ENCODE measurements around the gene KPNA2.
"Not testable (repeated sequence)": the region's sequence is repeated elsewhere in the genome, so short reads cannot be mapped to it uniquely, and the experiment has no call there.

Gene KPNA2

DNA sequence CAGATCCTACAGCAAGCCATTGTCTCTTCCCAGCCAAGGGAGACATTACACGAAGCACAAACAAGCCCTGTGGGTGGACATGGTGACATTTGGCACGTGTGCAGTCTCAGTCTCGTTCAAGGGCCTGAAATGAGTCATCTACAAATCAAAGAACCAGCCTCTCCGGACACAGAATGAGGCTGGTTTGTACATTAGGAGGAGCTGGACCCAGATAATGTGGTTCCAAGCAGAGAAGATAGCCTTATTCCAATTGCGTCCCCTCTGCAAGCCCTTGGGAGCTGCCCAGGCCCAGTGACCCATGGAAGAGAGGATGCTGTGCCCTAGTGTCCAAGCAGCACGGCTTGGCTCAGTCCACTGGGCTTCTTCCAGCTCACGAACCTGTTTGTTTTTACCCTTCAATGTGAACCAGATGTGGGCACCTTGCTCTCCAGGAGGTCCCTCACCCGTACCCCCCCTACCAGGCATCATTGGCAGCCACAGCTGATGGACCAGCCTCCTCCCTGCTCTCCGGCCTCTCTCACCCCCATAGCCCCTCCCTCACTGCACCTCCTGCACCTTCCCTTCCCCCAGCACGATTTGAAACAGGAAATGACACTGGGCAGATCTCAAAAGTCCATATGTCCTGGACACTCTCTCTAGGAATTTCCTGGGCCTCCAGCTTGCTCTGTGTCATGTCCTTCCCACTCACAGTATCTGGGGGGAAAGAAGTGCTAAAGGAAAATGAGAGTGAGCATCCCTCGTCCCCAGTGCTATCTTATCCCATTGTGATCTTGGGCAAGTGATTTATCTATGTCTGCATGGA, 26.2 kb downstream of the KPNA2 start:
- no peak for DNase-seq

GRCh38 chr17:68065366-68065765, 29.8 kb downstream of the KPNA2 start:
- not testable (repeated sequence) for DNase-seq

DNA sequence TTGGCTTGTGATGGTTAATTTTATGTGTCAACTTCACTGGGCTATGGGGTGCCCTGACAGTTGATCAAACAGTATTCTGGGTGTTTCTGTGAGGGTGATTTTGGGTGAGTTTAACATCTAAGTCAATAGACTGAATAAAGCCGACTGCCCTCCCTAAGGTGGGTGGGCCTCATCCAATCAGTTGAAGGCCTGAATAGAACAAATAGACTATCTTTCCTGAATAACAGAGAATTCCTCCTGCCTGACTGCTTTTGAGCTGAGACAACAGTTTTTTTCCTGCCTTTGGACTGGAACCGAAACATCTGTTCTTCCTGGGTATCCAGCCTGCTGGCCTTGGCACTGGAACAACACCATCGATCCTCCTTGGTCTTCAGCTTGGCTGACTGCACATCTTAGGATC, 33.0 kb downstream of the KPNA2 start:
- not testable (repeated sequence) for DNase-seq

- not testable (repeated sequence) for DNase-seq
Observed at GRCh38 chr17:68070582-68071444, 35.3 kb downstream of the KPNA2 start.

DNA sequence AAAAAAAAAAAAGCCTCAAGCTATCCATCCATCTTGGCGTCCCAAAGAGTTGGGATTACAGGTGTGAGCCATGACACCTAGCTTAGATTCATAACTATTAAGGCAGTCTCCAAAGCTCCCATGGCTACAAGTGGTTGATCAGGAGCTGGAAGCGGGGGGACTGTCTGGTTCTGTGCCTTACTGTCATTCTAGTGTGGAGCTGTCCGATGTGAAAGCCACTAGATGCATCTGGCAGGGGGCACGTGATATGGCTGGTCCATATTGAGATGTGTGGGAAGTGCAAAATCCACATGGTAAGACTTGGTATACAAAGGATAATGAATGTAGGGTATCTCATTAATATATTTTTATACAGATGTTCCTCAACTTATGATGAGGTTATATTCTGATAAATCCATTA, 38.7 kb downstream of the KPNA2 start:
- DNase-seq, result no peak

DNA sequence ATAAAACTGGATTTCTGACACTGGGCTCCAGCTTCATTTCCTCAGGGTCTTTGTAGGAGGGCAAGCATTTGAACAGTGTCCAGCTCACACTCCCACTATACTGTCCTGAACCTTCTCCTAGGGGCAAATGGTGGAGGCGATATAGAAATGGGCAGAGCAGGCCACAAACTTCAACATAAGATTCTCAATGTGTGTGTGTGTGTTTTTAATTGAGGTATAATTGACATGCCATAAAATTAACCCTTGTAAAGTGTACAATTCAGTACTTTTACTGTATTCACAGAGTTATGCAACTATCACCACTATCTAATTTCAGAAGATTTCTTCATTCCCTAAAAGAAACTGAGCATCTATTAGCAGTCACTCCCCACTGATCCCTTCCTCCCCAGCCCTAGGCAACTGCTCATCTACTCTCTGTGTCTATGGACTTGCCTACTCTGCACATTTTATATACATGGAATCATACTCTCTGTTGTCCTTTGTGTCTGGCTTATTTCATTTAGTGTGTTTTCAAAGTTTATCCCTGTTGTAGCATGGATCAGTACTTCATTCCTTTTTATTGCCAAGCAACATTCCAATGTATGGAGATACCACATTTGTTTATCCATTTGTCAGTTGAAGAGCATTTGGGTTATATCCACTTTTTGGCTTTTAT, 40.5 kb downstream of the KPNA2 start:
- not testable (repeated sequence) for DNase-seq

DNA sequence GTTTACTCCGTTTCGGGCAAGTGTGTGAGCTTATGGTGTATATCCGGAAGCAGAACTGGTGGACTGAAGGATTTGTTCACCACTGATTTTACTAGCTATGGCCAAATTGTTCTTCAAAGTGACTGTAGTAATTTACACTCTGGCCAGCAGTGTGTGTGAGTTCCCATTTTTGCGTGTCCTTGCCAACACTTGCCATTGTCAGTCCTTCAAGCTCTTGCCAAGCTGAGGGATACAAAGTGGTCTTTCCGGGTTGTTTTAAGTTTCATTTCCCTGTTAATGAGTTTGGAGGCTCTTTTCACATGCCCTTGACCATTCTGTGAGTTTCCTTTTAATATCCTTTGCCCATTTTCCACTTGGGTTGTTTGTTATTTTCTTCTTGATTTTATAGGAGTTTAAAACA, 42.0 kb downstream of the KPNA2 start:
- not testable (repeated sequence) for DNase-seq

GRCh38 chr17:68080411-68081150, 45.0 kb downstream of the KPNA2 start:
- DNase-seq, result no peak

DNA sequence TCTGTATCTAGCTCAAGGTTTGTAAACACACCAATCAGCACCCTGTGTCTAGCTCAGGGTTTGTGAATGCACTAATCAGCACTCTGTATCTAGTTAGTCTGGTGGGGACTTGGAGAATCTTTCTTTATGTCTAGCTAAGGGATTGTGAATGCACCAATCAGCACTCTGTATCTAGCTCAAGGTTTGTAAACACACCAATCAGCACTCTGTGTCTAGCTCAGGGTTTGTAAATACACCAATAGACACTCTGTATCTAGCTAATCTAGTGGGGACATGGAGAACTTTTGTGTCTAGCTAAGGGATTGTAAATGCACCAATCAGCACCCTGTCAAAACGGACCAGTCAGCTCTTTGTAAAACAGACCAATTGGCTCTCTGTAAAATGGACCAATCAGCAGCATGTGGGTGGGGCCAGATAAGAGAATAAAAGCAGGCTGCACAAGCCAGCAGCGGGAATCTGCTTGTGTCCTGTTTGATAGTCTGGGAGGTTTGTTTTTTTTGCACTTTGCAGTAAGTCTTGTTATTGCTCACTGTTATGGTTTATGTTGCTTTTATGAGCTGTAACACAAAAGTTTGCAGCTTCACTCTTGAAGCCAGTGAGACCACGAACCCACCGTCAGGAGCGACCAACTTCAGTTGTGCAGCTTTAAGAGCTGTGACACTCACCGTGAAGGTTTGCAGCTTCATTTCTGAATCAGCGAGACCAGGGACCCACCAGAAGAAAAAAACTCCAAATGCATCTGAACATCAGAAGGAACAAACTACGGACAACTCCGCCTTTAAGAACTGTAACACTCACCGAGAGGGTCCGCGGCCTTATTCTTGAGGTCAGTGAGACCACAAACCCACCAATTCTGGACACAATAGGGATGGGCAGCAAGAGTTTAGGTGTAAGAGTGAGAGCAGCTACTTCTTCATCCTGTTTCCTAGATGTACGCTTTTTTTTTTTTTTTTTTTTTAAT, 46.0 kb downstream of the KPNA2 start:
- DNase-seq, result not testable (repeated sequence)

- DNase-seq, result no peak
Observed at GRCh38 chr17:68085771-68086381, 50.3 kb downstream of the KPNA2 start.

- not testable (repeated sequence) for DNase-seq
Observed at GRCh38 chr17:68086666-68087065, 51.1 kb downstream of the KPNA2 start.

DNA sequence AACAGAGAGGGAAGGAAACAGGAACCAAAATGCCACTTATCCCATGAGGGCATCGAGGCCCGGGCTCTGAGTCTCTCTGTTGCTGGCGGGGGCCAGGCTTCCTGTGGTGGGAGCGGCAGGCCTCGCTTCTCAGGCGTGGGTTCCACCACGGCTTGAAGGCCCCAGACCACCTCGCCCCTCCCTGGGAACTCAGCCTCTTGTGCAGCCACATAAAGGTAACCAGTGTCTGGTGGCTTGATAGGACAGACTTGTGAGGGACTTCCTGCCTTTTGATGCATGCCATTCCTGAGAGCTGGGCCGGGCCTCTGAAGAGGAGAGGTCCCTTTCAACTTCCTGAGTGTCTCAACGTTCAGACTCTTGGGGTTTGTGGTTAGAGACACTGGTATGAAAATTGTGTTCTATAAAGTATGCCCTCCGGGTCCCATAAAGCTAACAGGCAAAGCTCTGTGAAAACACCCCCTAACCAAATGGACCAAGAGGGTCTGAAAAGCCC, 51.6 kb downstream of the KPNA2 start:
- peak; percentile 23 for DNase-seq

- no peak for DNase-seq
Observed at GRCh38 chr17:68087851-68088250, 52.3 kb downstream of the KPNA2 start.

- DNase-seq, result no peak
Observed at GRCh38 chr17:68089881-68090280, 54.3 kb downstream of the KPNA2 start.

DNA sequence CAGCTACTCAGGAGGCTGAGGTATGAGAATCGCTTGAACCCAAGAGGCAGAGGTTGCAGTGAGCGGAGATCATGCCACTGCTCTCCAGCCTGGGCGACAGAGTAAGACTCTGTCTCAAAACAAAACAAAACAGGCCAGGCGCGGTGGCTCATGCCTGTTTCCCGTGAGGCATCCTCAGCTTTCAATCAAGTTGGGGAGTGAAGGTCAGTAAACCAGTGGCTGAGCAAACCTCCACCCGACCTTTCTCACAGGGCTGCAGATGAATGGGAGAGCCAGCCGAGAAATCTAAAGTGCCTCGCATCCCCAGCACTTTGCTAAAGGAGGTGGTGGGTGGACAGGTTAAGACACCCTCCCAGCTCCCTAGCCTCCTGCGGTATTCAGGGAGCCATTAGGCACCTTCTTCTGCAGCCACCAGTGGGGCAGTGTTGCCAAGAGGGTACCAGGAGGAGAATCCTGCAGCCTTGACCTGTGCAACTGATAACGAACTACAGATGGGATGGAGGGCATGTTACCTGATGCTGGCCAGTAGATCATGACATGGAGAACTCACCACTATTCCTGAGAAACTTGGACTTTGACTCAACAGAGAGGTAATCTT, 59.0 kb downstream of the KPNA2 start:
- DNase-seq, result no peak

GRCh38 chr17:68095205-68095811, 59.8 kb downstream of the KPNA2 start:
- no peak for DNase-seq

DNA sequence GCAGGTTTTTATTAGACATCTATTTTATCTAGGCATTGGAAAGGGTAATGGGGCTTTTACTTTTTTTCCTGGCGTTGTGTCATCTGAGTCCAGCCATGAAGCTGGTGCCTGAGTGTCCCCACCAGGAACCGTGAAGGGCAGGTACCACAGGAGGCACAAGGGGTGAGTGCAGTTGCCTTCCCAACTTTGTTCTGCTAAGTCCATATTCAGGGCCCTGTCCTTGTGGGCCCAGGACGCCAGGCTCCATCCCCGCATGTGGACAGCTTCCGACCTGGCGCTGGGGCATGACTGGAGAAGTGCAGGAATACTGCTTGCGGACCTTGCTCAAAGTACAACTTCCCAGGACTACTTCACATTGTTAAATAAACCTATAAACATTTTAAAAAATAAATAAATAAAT, 60.6 kb downstream of the KPNA2 start:
- no peak for DNase-seq
